ENCODE results near the gene WNK2. TPM values are rescaled to one million over a fixed set of nuclear protein-coding genes. Genes with fewer than 3 reads are reported as not detected.

Gene WNK2
- total RNA-seq, 1 experiment from 2014 or later = 69.4 TPM

DNA sequence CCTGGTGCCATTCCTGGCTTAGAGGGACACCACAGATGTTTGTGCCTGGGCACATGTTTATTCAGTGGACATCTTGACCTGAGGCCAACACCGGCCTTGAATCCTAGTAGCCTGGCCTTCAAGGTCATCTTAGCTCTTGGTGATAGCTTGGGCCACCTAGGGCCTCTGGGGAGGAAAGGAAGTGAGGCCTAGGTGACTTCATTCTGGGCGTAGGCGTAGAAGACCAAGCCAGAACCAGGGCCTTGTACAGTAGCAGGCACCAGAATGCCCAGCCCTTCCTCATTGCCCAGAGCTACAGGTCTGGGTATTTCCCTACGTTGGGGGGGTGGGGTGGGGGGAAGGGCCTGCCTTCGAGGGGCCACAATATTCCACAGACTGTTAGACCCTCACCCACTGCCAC is 33.8 kb downstream of the WNK2 start:
- H3K27ac ChIP-seq (ENCODE audit: insufficient read length, low read depth, low read length) = no peak overlapping the region
- H3K27ac Mint-ChIP-seq = no peak overlapping the region
- no peaks in the 10 kb centered on the region for H3K79me1 ChIP-seq (ENCODE audit: insufficient read depth, low read depth, low read length, poor library complexity, severe bottlenecking)
- no peak overlapping the region for H3K56ac ChIP-seq (ENCODE audit: insufficient read length, low read depth, low read length)
- no peak overlapping the region; the same call in 1 of the 2 replicates for H3K14ac ChIP-seq (ENCODE audit: insufficient read depth, low read length)
- H4K91ac ChIP-seq (ENCODE audit: insufficient read length, low read depth, low read length) = no peak overlapping the region
- no CpG with 5 or more reads among the region's 5 CpGs for WGBS (ENCODE audit: extremely low coverage, insufficient read length, low lambda C conversion rate)
- H3K4me3 Mint-ChIP-seq = no peak overlapping the region
- no peaks in the 10 kb centered on the region for H3K4me1 Mint-ChIP-seq
- no peak overlapping the region for H4K8ac ChIP-seq (replicated peaks; ENCODE audit: insufficient read length, low read depth, low read length)
- no peaks in the 10 kb centered on the region for H3K9me3 ChIP-seq (ENCODE audit: control insufficient read depth, low read depth, low read length)
- no peak overlapping the region for H3K4ac ChIP-seq (ENCODE audit: low read depth, low read length)
- H3K9me3 Mint-ChIP-seq = peaks cover 10 to 12% of the 10 kb centered on the region in 2 experiments
- no peak overlapping the region for H3K9ac ChIP-seq (ENCODE audit: extremely low read depth, insufficient read length, low read length)
- no peak overlapping the region for H3K18ac ChIP-seq (ENCODE audit: insufficient read length, low read depth, low read length)
- no peak overlapping the region for H2BK120ac ChIP-seq (ENCODE audit: low read depth, low read length, poor library complexity, severe bottlenecking)
- no peaks in the 10 kb centered on the region for H3K4me1 ChIP-seq (ENCODE audit: insufficient read depth, low read length)
- no peak overlapping the region for H4K5ac ChIP-seq (ENCODE audit: insufficient read length, low read depth, low read length)
- no peak overlapping the region for H3K23ac ChIP-seq (ENCODE audit: insufficient read length, low read depth, low read length)
- H3K79me2 ChIP-seq (ENCODE audit: insufficient read depth, low read length) = no peaks in the 10 kb centered on the region
- H2BK15ac ChIP-seq (ENCODE audit: low read depth, low read length) = no peak overlapping the region
- H3K23me2 ChIP-seq (ENCODE audit: insufficient read length, low read depth, low read length, poor library complexity, severe bottlenecking) = no peaks in the 10 kb centered on the region
- H2BK12ac ChIP-seq (ENCODE audit: insufficient read length, low read depth, low read length) = no peak overlapping the region
- H3K36me3 Mint-ChIP-seq (ENCODE audit: insufficient read depth in 1 of 3, low read depth in 3 of 3) = peaks cover 6 to 8% (median 7%) of the 10 kb centered on the region in 3 experiments
- H3T11ph ChIP-seq (ENCODE audit: low read length) = no peak overlapping the region
- H2AFZ ChIP-seq (ENCODE audit: low read length) = no peak overlapping the region
- no peak overlapping the region for H2BK5ac ChIP-seq (ENCODE audit: insufficient read length, low read length)
- no peak overlapping the region for H2AK5ac ChIP-seq (ENCODE audit: insufficient read length, low read length)
- H3K4me2 ChIP-seq (ENCODE audit: insufficient read depth, insufficient read length, low read length) = no peak overlapping the region
- TF ChIP-seq, protein P1, sequence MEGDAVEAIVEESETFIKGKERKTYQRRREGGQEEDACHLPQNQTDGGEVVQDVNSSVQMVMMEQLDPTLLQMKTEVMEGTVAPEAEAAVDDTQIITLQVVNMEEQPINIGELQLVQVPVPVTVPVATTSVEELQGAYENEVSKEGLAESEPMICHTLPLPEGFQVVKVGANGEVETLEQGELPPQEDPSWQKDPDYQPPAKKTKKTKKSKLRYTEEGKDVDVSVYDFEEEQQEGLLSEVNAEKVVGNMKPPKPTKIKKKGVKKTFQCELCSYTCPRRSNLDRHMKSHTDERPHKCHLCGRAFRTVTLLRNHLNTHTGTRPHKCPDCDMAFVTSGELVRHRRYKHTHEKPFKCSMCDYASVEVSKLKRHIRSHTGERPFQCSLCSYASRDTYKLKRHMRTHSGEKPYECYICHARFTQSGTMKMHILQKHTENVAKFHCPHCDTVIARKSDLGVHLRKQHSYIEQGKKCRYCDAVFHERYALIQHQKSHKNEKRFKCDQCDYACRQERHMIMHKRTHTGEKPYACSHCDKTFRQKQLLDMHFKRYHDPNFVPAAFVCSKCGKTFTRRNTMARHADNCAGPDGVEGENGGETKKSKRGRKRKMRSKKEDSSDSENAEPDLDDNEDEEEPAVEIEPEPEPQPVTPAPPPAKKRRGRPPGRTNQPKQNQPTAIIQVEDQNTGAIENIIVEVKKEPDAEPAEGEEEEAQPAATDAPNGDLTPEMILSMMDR (conservative IDR thresholded peaks at IDR 0.05) = no peak
- H3K27me3 ChIP-seq (ENCODE audit: insufficient read depth, low read length) = no peaks in the 10 kb centered on the region
- no peaks in the 10 kb centered on the region for H4K20me1 ChIP-seq (ENCODE audit: control insufficient read depth, insufficient read depth, insufficient read length)
- H2BK20ac ChIP-seq (ENCODE audit: low read depth, low read length, poor library complexity, severe bottlenecking) = no peak overlapping the region
- DNase-seq = no peak
- no peaks in the 10 kb centered on the region for H3K27me3 Mint-ChIP-seq (ENCODE audit: low read depth)

Measured in H9 (cell line).